Measurements from ENCODE around the gene TCF12. TPM values are rescaled to one million over a fixed set of nuclear protein-coding genes. Genes with fewer than 3 reads are reported as not detected.
"Not testable (repeated sequence)": the region's sequence is repeated elsewhere in the genome, so short reads cannot be mapped to it uniquely, and the experiment has no call there.

The TCF12 gene
- polyA plus RNA-seq, 1 donor: 194 TPM

GRCh38 chr15:56913241-56913640 is 5.2 kb upstream of the TCF12 start:
- no peak for DNase-seq

GRCh38 chr15:56913670-56914069 is 4.8 kb upstream of the TCF12 start:
- DNase-seq: no peak

- no peak for DNase-seq
These were observed 2.6 kb upstream of the TCF12 start for GRCh38 chr15:56915888-56916287.

- no peak for DNase-seq
These were observed 1.5 kb upstream of the TCF12 start for GRCh38 chr15:56916825-56917477.

GRCh38 chr15:56917652-56918045 is 795 bp upstream of the TCF12 start:
- peak; percentile 30 for DNase-seq

- peak; percentile 33 for DNase-seq
These were observed 676 bp downstream of the TCF12 start for GRCh38 chr15:56919031-56919608.

GRCh38 chr15:56919609-56920366 is 1.3 kb downstream of the TCF12 start:
- peak; percentile 55 for DNase-seq

- no peak for DNase-seq
These were observed 1.9 kb downstream of the TCF12 start for GRCh38 chr15:56920367-56920627.

- no peak for DNase-seq
These were observed 4.7 kb downstream of the TCF12 start for GRCh38 chr15:56923174-56923591.

GRCh38 chr15:56927816-56928215 is 9.4 kb downstream of the TCF12 start:
- DNase-seq: no peak

GRCh38 chr15:56929399-56929798 is 11.0 kb downstream of the TCF12 start:
- no peak for DNase-seq

- no peak for DNase-seq
These were observed 11.5 kb downstream of the TCF12 start for GRCh38 chr15:56929933-56930332.

GRCh38 chr15:56930669-56931313 is 12.3 kb downstream of the TCF12 start:
- no peak for DNase-seq

GRCh38 chr15:56931639-56932508 is 13.4 kb downstream of the TCF12 start:
- no peak for DNase-seq

GRCh38 chr15:56932509-56932868 is 14.0 kb downstream of the TCF12 start:
- not testable (repeated sequence) for DNase-seq

GRCh38 chr15:56933410-56933809 is 15.0 kb downstream of the TCF12 start:
- no peak for DNase-seq

- DNase-seq: no peak
These were observed 15.4 kb downstream of the TCF12 start for GRCh38 chr15:56933811-56934210.

GRCh38 chr15:56934269-56934668 is 15.8 kb downstream of the TCF12 start:
- no peak for DNase-seq

- DNase-seq: no peak
These were observed 18.5 kb downstream of the TCF12 start for GRCh38 chr15:56936929-56937328.

- no peak for DNase-seq
These were observed 20.8 kb downstream of the TCF12 start for GRCh38 chr15:56939257-56939656.

- DNase-seq: no peak
These were observed 21.9 kb downstream of the TCF12 start for GRCh38 chr15:56940388-56940787.

- no peak for DNase-seq
These were observed 23.7 kb downstream of the TCF12 start for GRCh38 chr15:56942118-56942517.

Data from left kidney (tissue), 2 donors.